Measurements from ENCODE around the gene ENC1.

ENC1 gene

DNA sequence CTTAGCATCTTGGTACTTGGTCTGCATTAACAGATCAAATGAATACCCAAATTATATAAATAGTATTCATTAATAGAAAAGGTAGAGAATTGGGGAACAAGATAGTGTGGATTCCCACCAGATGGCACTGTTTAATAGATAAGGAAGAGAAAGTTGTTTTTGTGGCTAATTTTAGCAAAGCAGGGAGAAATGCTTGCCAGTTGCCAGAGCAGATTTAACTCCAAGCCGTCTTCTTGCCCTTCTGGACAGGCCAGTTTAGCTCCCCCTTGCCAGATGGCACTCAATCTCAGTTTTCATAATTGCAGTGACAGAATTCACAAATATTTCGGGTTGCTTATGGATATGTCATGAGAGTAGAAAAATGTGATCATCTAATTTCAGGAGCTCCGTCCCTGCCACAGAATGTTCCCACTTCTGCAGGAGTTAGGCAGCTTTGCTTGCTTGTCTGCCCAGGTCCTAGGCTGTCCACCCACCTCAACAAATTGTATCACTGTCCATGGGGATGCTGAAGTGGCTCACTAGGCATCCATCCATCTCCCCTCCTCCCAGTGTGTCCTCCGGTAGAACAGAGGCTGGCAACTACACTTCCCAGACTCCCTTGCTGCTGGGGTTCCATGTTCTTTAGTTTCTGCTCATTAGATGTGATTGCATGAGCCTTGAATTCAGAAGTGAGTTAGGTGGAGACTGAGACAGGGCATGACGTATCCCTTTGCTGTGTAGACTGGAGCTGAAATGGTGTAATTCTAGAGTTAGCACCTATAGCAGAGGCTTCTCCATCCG, 32.7 kb upstream of the ENC1 start:
- H3K27ac ChIP-seq, result no peak overlapping the region
- DNase-seq (ENCODE audit: low spot score), result peak; percentile 45
- CTCF ChIA-PET, result interaction anchor here (0.5 to 1.2 kb wide), 13 partner anchors 12 to 1831 kb away, joined by 3 to 6 read pairs (median 3); no protein-coding TSS in a partner anchor
- POLR2A ChIA-PET (ENCODE audit: low non-redundant PET), result no interaction called here
- TF ChIP-seq, protein P1, sequence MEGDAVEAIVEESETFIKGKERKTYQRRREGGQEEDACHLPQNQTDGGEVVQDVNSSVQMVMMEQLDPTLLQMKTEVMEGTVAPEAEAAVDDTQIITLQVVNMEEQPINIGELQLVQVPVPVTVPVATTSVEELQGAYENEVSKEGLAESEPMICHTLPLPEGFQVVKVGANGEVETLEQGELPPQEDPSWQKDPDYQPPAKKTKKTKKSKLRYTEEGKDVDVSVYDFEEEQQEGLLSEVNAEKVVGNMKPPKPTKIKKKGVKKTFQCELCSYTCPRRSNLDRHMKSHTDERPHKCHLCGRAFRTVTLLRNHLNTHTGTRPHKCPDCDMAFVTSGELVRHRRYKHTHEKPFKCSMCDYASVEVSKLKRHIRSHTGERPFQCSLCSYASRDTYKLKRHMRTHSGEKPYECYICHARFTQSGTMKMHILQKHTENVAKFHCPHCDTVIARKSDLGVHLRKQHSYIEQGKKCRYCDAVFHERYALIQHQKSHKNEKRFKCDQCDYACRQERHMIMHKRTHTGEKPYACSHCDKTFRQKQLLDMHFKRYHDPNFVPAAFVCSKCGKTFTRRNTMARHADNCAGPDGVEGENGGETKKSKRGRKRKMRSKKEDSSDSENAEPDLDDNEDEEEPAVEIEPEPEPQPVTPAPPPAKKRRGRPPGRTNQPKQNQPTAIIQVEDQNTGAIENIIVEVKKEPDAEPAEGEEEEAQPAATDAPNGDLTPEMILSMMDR (conservative IDR thresholded peaks at IDR 0.05; ENCODE audit: low read depth), result peak; percentile 76

DNA sequence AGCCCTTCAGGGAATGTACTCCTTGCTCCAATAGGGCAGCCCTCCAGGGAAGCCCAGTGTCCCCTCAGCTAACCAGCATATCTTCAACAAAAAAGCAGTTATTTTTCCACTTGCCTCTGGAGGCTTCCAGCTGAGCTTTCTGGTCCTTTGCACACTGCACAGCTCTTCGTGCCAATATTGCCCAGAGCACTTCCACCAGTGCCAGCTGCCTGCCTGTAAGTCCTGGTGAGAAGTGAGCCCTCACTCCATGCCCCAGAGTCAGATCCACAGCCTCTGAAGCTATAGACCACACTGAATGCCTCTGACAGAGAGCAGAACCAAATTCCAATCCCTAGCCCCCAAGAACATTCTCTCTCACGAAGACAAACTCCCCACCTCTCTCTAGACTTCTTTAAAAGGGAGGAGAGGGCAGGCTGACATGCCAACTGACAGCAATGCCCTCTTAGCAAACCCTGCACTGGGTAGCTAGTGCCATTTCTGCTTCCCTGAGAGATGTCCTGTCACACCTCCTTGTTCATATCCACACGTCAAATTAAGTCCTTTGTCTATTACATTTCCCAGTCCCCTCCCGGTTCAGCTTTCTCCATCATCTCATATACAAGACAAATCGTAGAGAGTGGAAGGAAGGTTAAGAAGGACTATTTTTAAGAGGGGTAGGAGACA, 31.8 kb upstream of the ENC1 start:
- H3K27ac ChIP-seq, result no peak overlapping the region
- TF ChIP-seq, protein P1 (conservative IDR thresholded peaks at IDR 0.05; ENCODE audit: low read depth), result no peak
- DNase-seq (ENCODE audit: low spot score), result no peak
- ChIA-PET CTCF (interaction anchor here (0.5 to 1.6 kb wide), 7 partner anchors 10 to 1830 kb away, joined by 3 to 8 read pairs (median 3); partner anchors contain the start of gene HEXB), POLR2A (ENCODE audit: low non-redundant PET) (no interaction called here)

DNA sequence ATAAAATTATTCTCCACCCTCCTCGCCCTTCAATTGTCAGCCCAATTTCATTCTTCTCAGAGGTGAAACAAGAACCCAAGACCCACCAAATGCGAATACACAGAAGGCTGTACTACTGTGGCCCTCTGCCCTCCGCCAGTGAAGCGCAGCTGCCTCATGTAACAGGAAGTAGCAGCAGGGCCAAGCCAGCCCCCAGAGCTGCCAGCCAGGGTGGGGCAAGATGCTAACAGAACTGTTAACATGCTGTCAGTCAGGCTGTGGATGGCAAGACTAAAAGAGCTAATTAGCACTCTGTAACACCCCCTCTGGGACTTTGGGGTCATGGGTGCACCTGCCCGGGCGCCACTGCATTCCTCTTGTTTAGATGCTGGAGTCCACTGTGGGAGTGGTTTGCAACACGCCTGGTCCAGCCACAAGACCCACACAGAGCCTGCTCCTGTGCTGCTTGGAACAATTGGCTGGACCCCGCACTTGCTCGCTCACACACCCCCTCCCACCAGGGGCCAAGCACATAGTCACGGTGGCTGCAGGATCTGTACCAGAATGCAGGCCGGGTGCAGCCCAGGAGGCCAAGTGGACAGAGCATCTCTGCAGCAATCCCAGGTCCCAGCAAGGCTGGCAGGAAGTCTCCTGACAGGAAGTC, 30.0 kb upstream of the ENC1 start:
- DNase-seq (ENCODE audit: low spot score), result no peak
- H3K27ac ChIP-seq, result no peak overlapping the region
- POLR2A ChIA-PET (ENCODE audit: low non-redundant PET), result no interaction called here
- CTCF ChIA-PET, result no interaction called here
- TF ChIP-seq, protein P1 (conservative IDR thresholded peaks at IDR 0.05; ENCODE audit: low read depth), result no peak

DNA sequence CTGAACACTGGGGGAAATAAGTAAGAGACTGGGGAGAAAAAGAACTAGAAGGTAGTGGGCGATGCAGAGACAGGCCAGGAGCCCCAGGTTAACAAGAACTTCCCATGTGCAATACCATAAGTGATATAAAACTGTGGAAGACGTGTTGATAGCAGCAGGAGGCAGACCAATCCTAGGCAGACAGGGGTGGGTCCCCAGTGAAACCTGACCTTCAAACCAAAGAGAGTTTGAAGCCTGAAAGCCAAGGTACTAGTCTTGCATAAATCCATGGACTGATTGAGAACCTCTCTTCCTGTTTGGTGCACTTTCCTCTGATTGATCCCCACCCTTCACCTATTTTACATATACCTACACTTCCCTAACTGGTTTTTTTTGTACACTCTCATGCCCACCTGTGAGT, 29.3 kb upstream of the ENC1 start:
- DNase-seq (ENCODE audit: low spot score), result no peak
- POLR2A ChIA-PET (ENCODE audit: low non-redundant PET), result no interaction called here
- H3K27ac ChIP-seq, result no peak overlapping the region
- CTCF ChIA-PET, result interaction anchor here (0.6 kb wide), 1 partner anchor 587 kb away, joined by 5 read pairs; no protein-coding TSS in a partner anchor
- TF ChIP-seq, protein P1 (conservative IDR thresholded peaks at IDR 0.05; ENCODE audit: low read depth), result no peak

DNA sequence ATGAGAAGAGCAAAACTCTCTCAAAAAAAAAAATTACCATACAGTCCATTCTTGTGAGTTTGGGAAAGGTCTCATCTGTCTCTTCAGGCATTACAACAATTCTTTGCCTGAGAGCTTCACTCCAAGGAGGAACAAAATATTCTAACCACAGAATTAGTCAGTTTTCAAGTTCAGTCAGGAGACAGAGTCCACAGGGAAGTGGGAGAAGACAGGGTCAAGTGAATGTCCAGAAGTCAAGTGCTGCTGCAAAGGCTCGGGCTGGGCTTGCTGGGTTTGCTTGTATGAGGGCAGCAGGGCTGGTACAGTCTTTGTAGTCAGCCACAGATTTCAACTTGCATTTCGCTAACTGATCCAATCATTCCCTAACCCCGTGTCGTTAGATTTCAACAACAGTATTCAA, 26.9 kb upstream of the ENC1 start:
- ChIA-PET CTCF (no interaction called here), POLR2A (ENCODE audit: low non-redundant PET) (interaction anchor here (0.6 kb wide), 1 partner anchor 669 kb away, joined by 3 read pairs; the partner anchor contains the start of gene HMGCR)
- no peak overlapping the region for H3K27ac ChIP-seq
- DNase-seq (ENCODE audit: low spot score), result no peak
- TF ChIP-seq, protein P1 (conservative IDR thresholded peaks at IDR 0.05; ENCODE audit: low read depth), result no peak

DNA sequence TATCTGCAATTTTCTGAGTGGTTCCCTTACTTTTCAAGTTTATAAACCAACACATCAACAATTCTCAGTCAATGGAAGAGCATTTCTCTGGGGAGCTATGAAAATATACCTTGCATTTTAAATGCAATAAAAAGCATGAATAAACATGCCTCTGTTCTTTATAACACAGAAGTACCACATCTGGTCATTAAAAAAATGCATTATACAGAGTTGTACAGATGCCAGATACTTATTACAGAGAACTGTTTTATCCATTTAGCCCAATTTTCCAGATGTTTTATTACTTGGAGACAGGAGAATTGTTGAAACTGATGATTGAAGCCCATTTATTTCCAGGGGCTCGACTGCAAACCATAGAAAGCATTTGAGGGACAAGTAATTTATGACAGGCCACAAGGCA, 25.3 kb upstream of the ENC1 start:
- DNase-seq (ENCODE audit: low spot score), result no peak
- POLR2A ChIA-PET (ENCODE audit: low non-redundant PET), result no interaction called here
- TF ChIP-seq, protein P1 (conservative IDR thresholded peaks at IDR 0.05; ENCODE audit: low read depth), result no peak
- CTCF ChIA-PET, result interaction anchor here (0.5 kb wide), 1 partner anchor 253 kb away, joined by 3 read pairs; no protein-coding TSS in a partner anchor
- no peak overlapping the region for H3K27ac ChIP-seq

All from RWPE1 (cell line).